Measurements from ENCODE around the gene CCDC24. TPM values are rescaled to one million over a fixed set of nuclear protein-coding genes. Genes with fewer than 3 reads are reported as not detected.

Gene CCDC24
- total and polyA plus RNA-seq, 4 donors, result 0.92 to 4.2 (median 2.3) TPM

DNA sequence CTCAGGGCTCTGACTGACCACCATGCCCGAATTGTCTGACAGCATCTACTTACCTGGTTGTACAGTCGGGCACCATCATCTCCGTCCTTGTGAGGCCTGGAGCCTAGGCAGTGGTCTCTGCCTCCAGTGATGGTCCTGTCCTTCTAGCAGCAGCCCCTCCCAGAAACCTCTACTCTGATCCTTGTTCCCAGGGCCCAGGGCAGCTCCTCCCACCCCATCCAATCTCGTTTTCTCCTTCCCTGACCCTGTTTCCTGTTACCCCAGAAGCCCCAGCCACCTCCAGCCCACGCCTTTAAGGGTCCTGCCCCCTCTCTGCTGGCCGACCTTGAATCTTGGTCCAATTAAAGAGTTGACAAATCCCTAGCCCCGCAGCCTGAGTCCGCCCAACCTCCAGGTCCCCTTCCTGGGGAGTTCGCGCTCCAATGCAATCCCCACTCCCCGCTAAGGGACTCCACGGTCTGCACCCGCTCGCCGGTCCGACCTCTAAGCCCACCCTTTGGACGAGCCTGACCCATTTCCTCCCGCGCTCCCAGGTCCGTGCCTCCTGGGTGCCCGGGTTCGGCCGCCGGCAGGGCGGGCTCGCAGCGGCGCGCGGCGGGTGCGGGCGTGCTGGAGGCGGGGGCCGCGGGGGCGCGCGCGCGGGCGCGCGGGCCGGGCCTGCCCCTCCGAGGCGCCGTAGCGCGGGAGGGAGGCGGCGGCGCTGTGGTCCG lies 12.7 kb upstream of the CCDC24 start, which contains the start of gene B4GALT2:
Gene B4GALT2 (plus strand): TSS at position 660 of the 710 bp plus-strand sequence. CDS start 1,951 bp downstream, outside the sequence.
- Histone ChIP-seq H3K4me3 (ENCODE audit: low read depth in 1 of 3, low read length in 3 of 3) (peak within 1 kb of the TSS; percentile 39 to 75 (median 45)), H3K9me3 (ENCODE audit: control insufficient read depth in 4 of 4, low read length in 3 of 4) (no peaks in the 10 kb centered on the region), H3K36me3 (ENCODE audit: control insufficient read depth in 4 of 4, insufficient read depth in 3 of 4, low read depth in 1 of 4, low read length in 3 of 4) (peaks cover 0 to 13% (median 8%) of the 10 kb centered on the region in 4 donors), H3K4me1 (ENCODE audit: control insufficient read depth in 4 of 4, insufficient read depth in 4 of 4, low read length in 3 of 4) (peaks cover 9 to 56% (median 43%) of the 10 kb centered on the region in 4 donors), H3K9ac (ENCODE audit: low read depth in 1 of 2, low read length in 2 of 2) (peak within 1 kb of the TSS in 1 of 2 donors; percentile 30), H3K27me3 (ENCODE audit: control insufficient read depth in 4 of 4, insufficient read depth in 4 of 4, low read length in 3 of 4) (no peaks in the 10 kb centered on the region), H3K27ac (ENCODE audit: low read depth in 1 of 2, low read length in 2 of 2) (peak within 1 kb of the TSS; percentile 48 to 72)
- DNase-seq (ENCODE audit: low spot score), result peak; percentile 59
- 4% methylated on average over 54 of the region's 54 CpGs for WGBS
- TF ChIP-seq JUND (IDR thresholded peaks at IDR 0.05) (no peak), YY1 (IDR thresholded peaks at IDR 0.05) (no peak), GABPA (IDR thresholded peaks at IDR 0.05 in 1 of 2, conservative IDR thresholded peaks at IDR 0.05 in 1 of 2) (no peak), FOXA2 (IDR thresholded peaks at IDR 0.05) (no peak), TAF1 (conservative IDR thresholded peaks at IDR 0.05) (no peak), HNF4A (conservative IDR thresholded peaks at IDR 0.05) (no peak), EGR1 (IDR thresholded peaks at IDR 0.05; ENCODE audit: low read depth in 2 of 2) (no peak), NR2F2 (IDR thresholded peaks at IDR 0.05) (no peak), HNF4G (IDR thresholded peaks at IDR 0.05) (no peak), FOXA1 (IDR thresholded peaks at IDR 0.05) (no peak), RAD21 (IDR thresholded peaks at IDR 0.05) (no peak), SP1 (IDR thresholded peaks at IDR 0.05) (no peak), RXRA (IDR thresholded peaks at IDR 0.05) (no peak)
- TF ChIP-seq, protein P1, sequence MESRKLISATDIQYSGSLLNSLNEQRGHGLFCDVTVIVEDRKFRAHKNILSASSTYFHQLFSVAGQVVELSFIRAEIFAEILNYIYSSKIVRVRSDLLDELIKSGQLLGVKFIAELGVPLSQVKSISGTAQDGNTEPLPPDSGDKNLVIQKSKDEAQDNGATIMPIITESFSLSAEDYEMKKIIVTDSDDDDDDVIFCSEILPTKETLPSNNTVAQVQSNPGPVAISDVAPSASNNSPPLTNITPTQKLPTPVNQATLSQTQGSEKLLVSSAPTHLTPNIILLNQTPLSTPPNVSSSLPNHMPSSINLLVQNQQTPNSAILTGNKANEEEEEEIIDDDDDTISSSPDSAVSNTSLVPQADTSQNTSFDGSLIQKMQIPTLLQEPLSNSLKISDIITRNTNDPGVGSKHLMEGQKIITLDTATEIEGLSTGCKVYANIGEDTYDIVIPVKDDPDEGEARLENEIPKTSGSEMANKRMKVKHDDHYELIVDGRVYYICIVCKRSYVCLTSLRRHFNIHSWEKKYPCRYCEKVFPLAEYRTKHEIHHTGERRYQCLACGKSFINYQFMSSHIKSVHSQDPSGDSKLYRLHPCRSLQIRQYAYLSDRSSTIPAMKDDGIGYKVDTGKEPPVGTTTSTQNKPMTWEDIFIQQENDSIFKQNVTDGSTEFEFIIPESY (IDR thresholded peaks at IDR 0.05), result no peak
- TF ChIP-seq, protein P2, sequence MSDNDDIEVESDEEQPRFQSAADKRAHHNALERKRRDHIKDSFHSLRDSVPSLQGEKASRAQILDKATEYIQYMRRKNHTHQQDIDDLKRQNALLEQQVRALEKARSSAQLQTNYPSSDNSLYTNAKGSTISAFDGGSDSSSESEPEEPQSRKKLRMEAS (IDR thresholded peaks at IDR 0.05), result no peak
- TF ChIP-seq, protein P3, sequence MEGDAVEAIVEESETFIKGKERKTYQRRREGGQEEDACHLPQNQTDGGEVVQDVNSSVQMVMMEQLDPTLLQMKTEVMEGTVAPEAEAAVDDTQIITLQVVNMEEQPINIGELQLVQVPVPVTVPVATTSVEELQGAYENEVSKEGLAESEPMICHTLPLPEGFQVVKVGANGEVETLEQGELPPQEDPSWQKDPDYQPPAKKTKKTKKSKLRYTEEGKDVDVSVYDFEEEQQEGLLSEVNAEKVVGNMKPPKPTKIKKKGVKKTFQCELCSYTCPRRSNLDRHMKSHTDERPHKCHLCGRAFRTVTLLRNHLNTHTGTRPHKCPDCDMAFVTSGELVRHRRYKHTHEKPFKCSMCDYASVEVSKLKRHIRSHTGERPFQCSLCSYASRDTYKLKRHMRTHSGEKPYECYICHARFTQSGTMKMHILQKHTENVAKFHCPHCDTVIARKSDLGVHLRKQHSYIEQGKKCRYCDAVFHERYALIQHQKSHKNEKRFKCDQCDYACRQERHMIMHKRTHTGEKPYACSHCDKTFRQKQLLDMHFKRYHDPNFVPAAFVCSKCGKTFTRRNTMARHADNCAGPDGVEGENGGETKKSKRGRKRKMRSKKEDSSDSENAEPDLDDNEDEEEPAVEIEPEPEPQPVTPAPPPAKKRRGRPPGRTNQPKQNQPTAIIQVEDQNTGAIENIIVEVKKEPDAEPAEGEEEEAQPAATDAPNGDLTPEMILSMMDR (IDR thresholded peaks at IDR 0.05; ENCODE audit: low read depth, low read length, missing input control), result no peak
- TF ChIP-seq, protein P4, sequence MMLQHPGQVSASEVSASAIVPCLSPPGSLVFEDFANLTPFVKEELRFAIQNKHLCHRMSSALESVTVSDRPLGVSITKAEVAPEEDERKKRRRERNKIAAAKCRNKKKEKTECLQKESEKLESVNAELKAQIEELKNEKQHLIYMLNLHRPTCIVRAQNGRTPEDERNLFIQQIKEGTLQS (IDR thresholded peaks at IDR 0.05), result no peak
- TF ChIP-seq, protein P5, sequence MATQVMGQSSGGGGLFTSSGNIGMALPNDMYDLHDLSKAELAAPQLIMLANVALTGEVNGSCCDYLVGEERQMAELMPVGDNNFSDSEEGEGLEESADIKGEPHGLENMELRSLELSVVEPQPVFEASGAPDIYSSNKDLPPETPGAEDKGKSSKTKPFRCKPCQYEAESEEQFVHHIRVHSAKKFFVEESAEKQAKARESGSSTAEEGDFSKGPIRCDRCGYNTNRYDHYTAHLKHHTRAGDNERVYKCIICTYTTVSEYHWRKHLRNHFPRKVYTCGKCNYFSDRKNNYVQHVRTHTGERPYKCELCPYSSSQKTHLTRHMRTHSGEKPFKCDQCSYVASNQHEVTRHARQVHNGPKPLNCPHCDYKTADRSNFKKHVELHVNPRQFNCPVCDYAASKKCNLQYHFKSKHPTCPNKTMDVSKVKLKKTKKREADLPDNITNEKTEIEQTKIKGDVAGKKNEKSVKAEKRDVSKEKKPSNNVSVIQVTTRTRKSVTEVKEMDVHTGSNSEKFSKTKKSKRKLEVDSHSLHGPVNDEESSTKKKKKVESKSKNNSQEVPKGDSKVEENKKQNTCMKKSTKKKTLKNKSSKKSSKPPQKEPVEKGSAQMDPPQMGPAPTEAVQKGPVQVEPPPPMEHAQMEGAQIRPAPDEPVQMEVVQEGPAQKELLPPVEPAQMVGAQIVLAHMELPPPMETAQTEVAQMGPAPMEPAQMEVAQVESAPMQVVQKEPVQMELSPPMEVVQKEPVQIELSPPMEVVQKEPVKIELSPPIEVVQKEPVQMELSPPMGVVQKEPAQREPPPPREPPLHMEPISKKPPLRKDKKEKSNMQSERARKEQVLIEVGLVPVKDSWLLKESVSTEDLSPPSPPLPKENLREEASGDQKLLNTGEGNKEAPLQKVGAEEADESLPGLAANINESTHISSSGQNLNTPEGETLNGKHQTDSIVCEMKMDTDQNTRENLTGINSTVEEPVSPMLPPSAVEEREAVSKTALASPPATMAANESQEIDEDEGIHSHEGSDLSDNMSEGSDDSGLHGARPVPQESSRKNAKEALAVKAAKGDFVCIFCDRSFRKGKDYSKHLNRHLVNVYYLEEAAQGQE (IDR thresholded peaks at IDR 0.05), result no peak
